Panc1 (cell line): ENCODE data around the gene PER2. TPM values are rescaled to one million over a fixed set of nuclear protein-coding genes. Genes with fewer than 3 reads are reported as not detected.

ENCODE experiments used
- ATAC-seq: fragments of 200-7000 bp; cut with Tn5 transposase; 2 replicates; pipeline ENCODE4 v1.9.1; 2020; ENCODE audit warnings: mild to moderate bottlenecking, moderate library complexity
- BruUV-seq: library from RNA; stranded (reverse); fragments of 400-500 nt; replicated peaks from 2 replicates; lab custom pipeline; 2021; lab: Mats Ljungman, UMichigan
- CTCF ChIA-PET: fragments of 300-600 bp; sonication (Branson Sonifier 250); formaldehyde crosslinking; loops from one replicate; lab custom pipeline; 2022; ENCODE audit warnings: antibody characterized with exemption; lab: Charles Lee
- POLR2A ChIA-PET: fragments of 300-600 bp; sonication (Branson Sonifier 250); formaldehyde crosslinking; loops from one replicate; lab custom pipeline; 2022; ENCODE audit warnings: antibody characterized with exemption; lab: Charles Lee
- DNase-seq: peaks from one replicate; pipeline ENCODE4 v3.0.0-alpha.2; 2010; ENCODE audit warnings: low read depth, low spot score
- H3K27ac ChIP-seq: 2 replicates; pipeline ENCODE4 v1.5.1; 2011; ENCODE audit warnings: mild to moderate bottlenecking, low read length, inconsistent platforms
- H3K27me3 ChIP-seq: fragments of 200-500 bp; sonication (Bioruptor generic); 2 replicates; pipeline ENCODE4 v1.6.0; 2014; ENCODE audit warnings: low read length, inconsistent platforms; ENCODE audit not compliant: control insufficient read depth, insufficient read depth
- H3K36me3 ChIP-seq: fragments of 200-500 bp; sonication (Bioruptor generic); 2 replicates; pipeline ENCODE4 v1.5.1; 2014; ENCODE audit warnings: inconsistent platforms, mild to moderate bottlenecking, low read length, moderate library complexity; ENCODE audit not compliant: control insufficient read depth, insufficient read depth
- H3K4me1 ChIP-seq: 2 replicates; pipeline ENCODE4 v1.5.1; 2011; ENCODE audit warnings: inconsistent platforms, mild to moderate bottlenecking, low read length, moderate library complexity; ENCODE audit not compliant: control insufficient read depth, insufficient read depth
- H3K4me3 ChIP-seq, 2 experiments: 2 replicates each; pipeline ENCODE4 v1.5.1; 2011 to 2012; ENCODE audit warnings: low read depth in 2 of 2, low read length in 2 of 2, mild to moderate bottlenecking in 2 of 2, inconsistent platforms in 1 of 2, moderate library complexity in 1 of 2
- H3K9me3 ChIP-seq: fragments of 200-500 bp; sonication (Bioruptor generic); 2 replicates; pipeline ENCODE4 v1.5.1; 2014; ENCODE audit warnings: low read depth, mild to moderate bottlenecking, inconsistent platforms, low read length, moderate library complexity; ENCODE audit not compliant: control insufficient read depth, insufficient read depth
- POLR2AphosphoS5 ChIP-seq: IDR thresholded peaks from 2 replicates; pipeline ENCODE4 v1.6.1; 2012; ENCODE audit warnings: mild to moderate bottlenecking, low read depth, low read length, moderate library complexity
- SIN3A ChIP-seq: IDR thresholded peaks from 2 replicates; pipeline ENCODE4 v1.6.1; 2012; ENCODE audit warnings: low read depth, mild to moderate bottlenecking, low read length, moderate library complexity, borderline replicate concordance; ENCODE audit not compliant: insufficient read depth
- TCF7L2 ChIP-seq: IDR thresholded peaks from 2 replicates; pipeline ENCODE4 v1.6.1; 2011; ENCODE audit warnings: mild to moderate bottlenecking, low read depth, low read length, inconsistent platforms
- in situ Hi-C: cut with HindIII; loops from 2 replicates; pipeline ENCODE4 v1.10.0; 2016; ENCODE audit warnings: low sequenced_read_pairs, low pct_unique_long_range_greater_than_20kb
- intact Hi-C: fragments of 100-400 bp; cut with micrococcal nuclease; formaldehyde crosslinking; loops from one replicate; pipeline ENCODE4 v1.10.0; 2022; ENCODE audit not compliant: unreplicated experiment
- total RNA-seq: library from RNA; stranded (reverse); gene quantifications from one replicate; pipeline ENCODE4 v1.2.1, GENCODE V29; 2021; ENCODE audit not compliant: unreplicated experiment
- TF ChIP-seq, protein P1 (sequence below), 2 experiments: IDR thresholded peaks; 2 replicates each; pipeline ENCODE4 v1.6.1; 2011 to 2012; ENCODE audit warnings: low read depth in 2 of 2, control low read depth in 1 of 2, low read length in 1 of 2, mild to moderate bottlenecking in 1 of 2, moderate library complexity in 1 of 2; ENCODE audit not compliant: insufficient read depth in 1 of 2
- TF ChIP-seq, protein P2 (sequence below): fragments of 450-650 bp; IDR thresholded peaks from 2 replicates; pipeline ENCODE4 v1.5.1; 2017; ENCODE audit warnings: mild to moderate bottlenecking

Gene PER2
- total RNA-seq, 1 experiment from 2014 or later = 9.9 TPM

DNA sequence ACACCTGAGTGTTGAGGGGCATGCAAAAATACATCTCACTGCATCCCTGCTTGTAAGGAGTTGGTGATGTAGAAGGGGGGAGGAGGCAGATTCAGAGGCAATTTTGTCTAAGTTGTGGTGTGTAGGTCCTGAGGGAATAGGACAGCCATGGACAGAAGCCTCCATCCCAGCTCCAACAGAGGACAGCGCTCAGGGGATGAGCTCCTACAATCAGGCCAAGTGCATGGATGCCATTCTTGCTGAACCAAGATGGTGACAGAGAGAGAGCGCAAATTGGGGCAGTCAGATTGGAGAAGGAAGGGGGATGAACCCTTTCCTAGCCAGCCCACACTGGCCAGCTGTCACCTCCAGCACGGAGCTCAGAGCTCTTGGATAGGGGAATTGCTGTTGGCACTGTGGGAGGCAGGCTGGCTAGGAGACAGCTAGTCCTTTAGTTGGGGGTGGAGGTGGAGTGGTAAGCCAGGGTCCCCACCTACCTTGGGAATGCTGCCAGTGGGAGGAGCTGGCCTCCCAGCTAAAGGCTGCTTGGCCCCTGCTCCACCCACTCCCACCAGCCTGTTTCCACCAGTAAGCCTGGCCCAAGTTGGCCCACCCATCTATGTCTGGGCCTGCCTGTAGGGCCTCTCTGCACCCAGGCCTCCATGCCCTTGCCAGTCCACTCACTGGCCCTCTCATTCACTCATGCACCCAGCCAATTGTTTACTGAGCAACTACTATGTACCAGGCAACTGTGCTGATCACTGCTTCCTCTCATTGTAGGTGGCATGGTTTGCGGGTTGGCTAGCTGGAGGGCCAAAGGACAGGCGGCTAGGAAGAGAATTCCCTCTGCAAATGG is 2.5 kb upstream of the PER2 start:
- no peak for DNase-seq
- no peak for ATAC-seq
- no peaks in the 10 kb centered on the region for H3K27me3 ChIP-seq
- intact Hi-C loops (no loop called here), in situ Hi-C loops (no loop called here)
- no peak overlapping the region for H3K4me3 ChIP-seq
- TF ChIP-seq, protein P1, sequence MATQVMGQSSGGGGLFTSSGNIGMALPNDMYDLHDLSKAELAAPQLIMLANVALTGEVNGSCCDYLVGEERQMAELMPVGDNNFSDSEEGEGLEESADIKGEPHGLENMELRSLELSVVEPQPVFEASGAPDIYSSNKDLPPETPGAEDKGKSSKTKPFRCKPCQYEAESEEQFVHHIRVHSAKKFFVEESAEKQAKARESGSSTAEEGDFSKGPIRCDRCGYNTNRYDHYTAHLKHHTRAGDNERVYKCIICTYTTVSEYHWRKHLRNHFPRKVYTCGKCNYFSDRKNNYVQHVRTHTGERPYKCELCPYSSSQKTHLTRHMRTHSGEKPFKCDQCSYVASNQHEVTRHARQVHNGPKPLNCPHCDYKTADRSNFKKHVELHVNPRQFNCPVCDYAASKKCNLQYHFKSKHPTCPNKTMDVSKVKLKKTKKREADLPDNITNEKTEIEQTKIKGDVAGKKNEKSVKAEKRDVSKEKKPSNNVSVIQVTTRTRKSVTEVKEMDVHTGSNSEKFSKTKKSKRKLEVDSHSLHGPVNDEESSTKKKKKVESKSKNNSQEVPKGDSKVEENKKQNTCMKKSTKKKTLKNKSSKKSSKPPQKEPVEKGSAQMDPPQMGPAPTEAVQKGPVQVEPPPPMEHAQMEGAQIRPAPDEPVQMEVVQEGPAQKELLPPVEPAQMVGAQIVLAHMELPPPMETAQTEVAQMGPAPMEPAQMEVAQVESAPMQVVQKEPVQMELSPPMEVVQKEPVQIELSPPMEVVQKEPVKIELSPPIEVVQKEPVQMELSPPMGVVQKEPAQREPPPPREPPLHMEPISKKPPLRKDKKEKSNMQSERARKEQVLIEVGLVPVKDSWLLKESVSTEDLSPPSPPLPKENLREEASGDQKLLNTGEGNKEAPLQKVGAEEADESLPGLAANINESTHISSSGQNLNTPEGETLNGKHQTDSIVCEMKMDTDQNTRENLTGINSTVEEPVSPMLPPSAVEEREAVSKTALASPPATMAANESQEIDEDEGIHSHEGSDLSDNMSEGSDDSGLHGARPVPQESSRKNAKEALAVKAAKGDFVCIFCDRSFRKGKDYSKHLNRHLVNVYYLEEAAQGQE (IDR thresholded peaks at IDR 0.05; ENCODE audit: insufficient read depth in 1 of 2, low read depth in 2 of 2, low read length in 1 of 2) = no peak
- BruUV-seq = no TSS peak
- H3K9me3 ChIP-seq = no peaks in the 10 kb centered on the region
- H3K27ac ChIP-seq = no peak overlapping the region
- ChIA-PET CTCF (no interaction called here), POLR2A (interaction anchor here (1.1 kb wide), 1 partner anchor 31 kb away, joined by 4 read pairs; no protein-coding TSS in a partner anchor)
- H3K4me1 ChIP-seq = peaks cover 21% of the 10 kb centered on the region
- no peaks in the 10 kb centered on the region; the same call in 1 of the 2 replicates for H3K36me3 ChIP-seq

DNA sequence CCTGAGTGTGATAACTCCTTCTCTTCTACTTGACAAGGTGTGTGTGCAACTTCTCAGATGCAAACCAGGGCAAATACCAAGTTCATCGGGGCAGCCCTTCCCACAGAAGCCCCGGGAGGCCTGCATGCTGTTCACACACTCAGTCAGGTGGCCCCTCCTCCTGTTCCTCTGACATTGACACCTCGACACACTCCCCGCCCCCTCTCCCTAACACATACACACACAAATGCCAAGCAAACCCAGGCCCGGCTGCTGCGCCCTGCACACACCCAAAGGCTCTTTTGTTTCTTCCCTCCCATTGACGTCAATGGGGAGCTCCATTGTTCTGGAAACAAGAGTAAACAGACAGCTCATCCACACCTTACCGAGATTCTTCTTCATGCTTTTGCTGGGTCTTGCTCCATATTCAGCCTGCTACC is 1.7 kb upstream of the PER2 start:
- no peak overlapping the region for H3K27ac ChIP-seq
- DNase-seq = no peak
- intact Hi-C loops = no loop called here

More for the DNA sequence above, 1.7 kb upstream of the PER2 start:
- H3K4me3 ChIP-seq = no peak overlapping the region
- H3K4me1 ChIP-seq = peaks cover 29% of the 10 kb centered on the region
- ATAC-seq = no peak
- ChIA-PET CTCF (no interaction called here), POLR2A (interaction anchor here (0.6 kb wide), 1 partner anchor 24 kb away, joined by 7 read pairs; no protein-coding TSS in a partner anchor)
- no peaks in the 10 kb centered on the region; the same call in 1 of the 2 replicates for H3K36me3 ChIP-seq
- no TSS peak for BruUV-seq
- H3K27me3 ChIP-seq = no peaks in the 10 kb centered on the region
- in situ Hi-C loops = no loop called here
- no peaks in the 10 kb centered on the region for H3K9me3 ChIP-seq
- TF ChIP-seq SIN3A = no peak
- TF ChIP-seq, protein P1 (IDR thresholded peaks at IDR 0.05; ENCODE audit: insufficient read depth in 1 of 2, low read depth in 2 of 2, low read length in 1 of 2) = no peak
- no peak for TF ChIP-seq POLR2AphosphoS5
- TF ChIP-seq, protein P2, sequence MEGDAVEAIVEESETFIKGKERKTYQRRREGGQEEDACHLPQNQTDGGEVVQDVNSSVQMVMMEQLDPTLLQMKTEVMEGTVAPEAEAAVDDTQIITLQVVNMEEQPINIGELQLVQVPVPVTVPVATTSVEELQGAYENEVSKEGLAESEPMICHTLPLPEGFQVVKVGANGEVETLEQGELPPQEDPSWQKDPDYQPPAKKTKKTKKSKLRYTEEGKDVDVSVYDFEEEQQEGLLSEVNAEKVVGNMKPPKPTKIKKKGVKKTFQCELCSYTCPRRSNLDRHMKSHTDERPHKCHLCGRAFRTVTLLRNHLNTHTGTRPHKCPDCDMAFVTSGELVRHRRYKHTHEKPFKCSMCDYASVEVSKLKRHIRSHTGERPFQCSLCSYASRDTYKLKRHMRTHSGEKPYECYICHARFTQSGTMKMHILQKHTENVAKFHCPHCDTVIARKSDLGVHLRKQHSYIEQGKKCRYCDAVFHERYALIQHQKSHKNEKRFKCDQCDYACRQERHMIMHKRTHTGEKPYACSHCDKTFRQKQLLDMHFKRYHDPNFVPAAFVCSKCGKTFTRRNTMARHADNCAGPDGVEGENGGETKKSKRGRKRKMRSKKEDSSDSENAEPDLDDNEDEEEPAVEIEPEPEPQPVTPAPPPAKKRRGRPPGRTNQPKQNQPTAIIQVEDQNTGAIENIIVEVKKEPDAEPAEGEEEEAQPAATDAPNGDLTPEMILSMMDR = no peak
- TF ChIP-seq TCF7L2 = no peak
